Keratinocyte (primary cell): ENCODE data around the gene HCFC1R1. TPM values are rescaled to one million over a fixed set of nuclear protein-coding genes. Genes with fewer than 3 reads are reported as not detected.

Source experiments
- DNase-seq: peaks from one replicate; pipeline ENCODE4 v3.0.0-alpha.2; 2011; ENCODE audit warnings: low read depth, missing footprints, low spot score
- FAIRE-seq: peaks from 2 replicates; lab custom pipeline; 2011; peaks lifted over from hg19 to GRCh38; lab: Jason Lieb, UNC
- H2AFZ ChIP-seq: 2 replicates; pipeline ENCODE4 v1.6.0; 2012; ENCODE audit warnings: low read length, control low read depth, inconsistent platforms; ENCODE audit not compliant: control insufficient read depth
- H3K27ac ChIP-seq: 2 replicates; pipeline ENCODE4 v1.5.1; 2011; ENCODE audit warnings: low read length; ENCODE audit not compliant: control insufficient read depth, insufficient read depth
- H3K27me3 ChIP-seq: 3 replicates; pipeline ENCODE4 v1.6.0; 2011; ENCODE audit warnings: low read length; ENCODE audit not compliant: control insufficient read depth, insufficient read depth; ENCODE audit errors: extremely low read depth
- H3K36me3 ChIP-seq, 2 experiments: 2 replicates in 1 of 2; 3 replicates in 1 of 2; pipeline ENCODE4 v1.5.1; 2011; ENCODE audit warnings: low read length in 2 of 2, mild to moderate bottlenecking in 1 of 2; ENCODE audit not compliant: control insufficient read depth in 2 of 2, insufficient read depth in 2 of 2; ENCODE audit errors: extremely low read depth in 1 of 2
- H3K4me1 ChIP-seq: 3 replicates; pipeline ENCODE4 v1.5.1; 2011; ENCODE audit warnings: low read length; ENCODE audit not compliant: control insufficient read depth, insufficient read depth; ENCODE audit errors: extremely low read depth
- H3K4me2 ChIP-seq: 3 replicates; pipeline ENCODE4 v1.6.0; 2011; ENCODE audit warnings: low read depth, low read length; ENCODE audit not compliant: control insufficient read depth, insufficient read depth; ENCODE audit errors: extremely low read depth
- H3K4me3 ChIP-seq, 3 experiments: fragments of 200-600 bp in 1 of 3; sonication (generic) in 1 of 3; 2 replicates in 2 of 3; 3 replicates in 1 of 3; pipeline ENCODE4 v1.5.1; 2011 to 2016; ENCODE audit warnings: low read length in 3 of 3, mild to moderate bottlenecking in 3 of 3, control low read depth in 2 of 3, inconsistent platforms in 1 of 3, low read depth in 1 of 3, mixed read lengths in 1 of 3, mixed run types in 1 of 3, moderate library complexity in 1 of 3; ENCODE audit not compliant: control insufficient read depth in 2 of 3, insufficient read depth in 2 of 3; ENCODE audit errors: extremely low read depth in 1 of 3
- H3K79me2 ChIP-seq: 2 replicates; pipeline ENCODE4 v1.6.0; 2012; ENCODE audit warnings: low read length; ENCODE audit not compliant: control insufficient read depth, insufficient read depth
- H3K9ac ChIP-seq: 3 replicates; pipeline ENCODE4 v1.6.0; 2011; ENCODE audit warnings: low read length; ENCODE audit not compliant: control insufficient read depth, insufficient read depth; ENCODE audit errors: extremely low read depth
- H3K9me1 ChIP-seq: 3 replicates; pipeline ENCODE4 v1.6.0; 2011; ENCODE audit warnings: low read length; ENCODE audit not compliant: control insufficient read depth, insufficient read depth; ENCODE audit errors: extremely low read depth
- H3K9me3 ChIP-seq: 2 replicates; pipeline ENCODE4 v1.5.1; 2012; ENCODE audit warnings: low read depth, low read length; ENCODE audit not compliant: control insufficient read depth
- H4K20me1 ChIP-seq: 3 replicates; pipeline ENCODE4 v1.6.0; 2011; ENCODE audit warnings: low read length; ENCODE audit not compliant: control insufficient read depth, insufficient read depth; ENCODE audit errors: extremely low read depth
- CTCF ChIP-seq, 3 experiments: IDR thresholded peaks in 1 of 3; conservative IDR thresholded peaks in 1 of 3; optimal IDR thresholded peaks in 1 of 3; 2 replicates in 2 of 3; 3 replicates in 1 of 3; pipeline versions ENCODE3 to v1.5.1; 2011; ENCODE audit warnings: low read length in 3 of 3, mild to moderate bottlenecking in 3 of 3, moderate library complexity in 2 of 3, control low read depth in 1 of 3, inconsistent platforms in 1 of 3; ENCODE audit not compliant: insufficient read depth in 2 of 3; ENCODE audit errors: extremely low read depth in 1 of 3
- EZH2 ChIP-seq: IDR thresholded peaks from one replicate; pipeline ENCODE4 v1.6.1; 2012; ENCODE audit warnings: inconsistent platforms, mild to moderate bottlenecking, low read length, moderate library complexity
- dilution Hi-C: fragments of 300-500 bp; cut with MboI; formaldehyde crosslinking; loops from one replicate; pipeline ENCODE4 v1.7.0; 2020; ENCODE audit warnings: low sequenced_read_pairs; ENCODE audit not compliant: extremely low pct_ligation_motif_present
- polyA plus RNA-seq, 5 experiments: library from polyadenylated mRNA; depleted of rRNA in 3 of 5; stranded (reverse) in 3 of 5; stranded (forward) in 1 of 5; unstranded in 1 of 5; fragments of >200 nt; gene quantifications; 1 replicate in 1 of 5; 2 replicates in 3 of 5; 3 replicates in 1 of 5; pipeline versions ENCODE4 v1.2.1 to v1.2.3, GENCODE V29; 2011 to 2012; ENCODE audit warnings: missing spikeins in 2 of 5, low read depth in 1 of 5, low replicate concordance in 1 of 5

The HCFC1R1 gene
- polyA plus RNA-seq, 1 donor (not counting 4 experiments of a cell fraction or from before 2014, with no cell fraction given), result 13.0 TPM

- Histone ChIP-seq H3K4me1 (peaks cover 14% of the 10 kb centered on the region), H3K79me2 (no peaks in the 10 kb centered on the region), H4K20me1 (no peaks in the 10 kb centered on the region), H3K36me3 (no peaks in the 10 kb centered on the region), H3K27me3 (peaks cover 27% of the 10 kb centered on the region), H3K9me1 (no peaks in the 10 kb centered on the region), H3K9me3 (no peaks in the 10 kb centered on the region), H3K4me3 (no peak overlapping the region), H3K9ac (no peak overlapping the region), H3K4me2 (no peak overlapping the region), H3K27ac (no peak overlapping the region), H2AFZ (no peak overlapping the region)
- FAIRE-seq (no peak), DNase-seq (no peak)
- dilution Hi-C loops, result no loop called here
- no peak for TF ChIP-seq CTCF (optimal IDR thresholded peaks at IDR 0.05 in 1 of 3, IDR thresholded peaks at IDR 0.05 in 1 of 3, conservative IDR thresholded peaks at IDR 0.05 in 1 of 3; ENCODE audit: extremely low read depth in 1 of 3, insufficient read depth in 2 of 3, low read length in 3 of 3)
Observed at GRCh38 chr16:3008690-3009037, 15.1 kb downstream of the HCFC1R1 start.

GRCh38 chr16:3007957-3008689 lies 15.6 kb downstream of the HCFC1R1 start:
- Histone ChIP-seq H3K27ac (no peak overlapping the region), H3K9ac (no peak overlapping the region), H3K4me2 (no peak overlapping the region), H3K36me3 (no peaks in the 10 kb centered on the region), H3K79me2 (no peaks in the 10 kb centered on the region), H3K4me3 (no peak overlapping the region), H4K20me1 (no peaks in the 10 kb centered on the region), H3K27me3 (peaks cover 22% of the 10 kb centered on the region), H3K4me1 (peaks cover 11% of the 10 kb centered on the region), H3K9me3 (no peaks in the 10 kb centered on the region), H2AFZ (no peak overlapping the region), H3K9me1 (no peaks in the 10 kb centered on the region)
- TF ChIP-seq CTCF (optimal IDR thresholded peaks at IDR 0.05 in 1 of 3, IDR thresholded peaks at IDR 0.05 in 1 of 3, conservative IDR thresholded peaks at IDR 0.05 in 1 of 3; ENCODE audit: extremely low read depth in 1 of 3, insufficient read depth in 2 of 3, low read length in 3 of 3) (no peak), EZH2 (no peak)
- no peak for FAIRE-seq
- dilution Hi-C loops, result no loop called here
- DNase-seq, result no peak
